ENCODE data around the gene SLC37A3. TPM values are rescaled to one million over a fixed set of nuclear protein-coding genes. Genes with fewer than 3 reads are reported as not detected.

SLC37A3 gene
- total RNA-seq, 1 donor from 2014 or later, result 8.0 TPM

Other genes with a start within 250 kb of the SLC37A3 start
- gene KDM7A, start 221.5 kb downstream of the SLC37A3 start, total RNA-seq, result 4.2 TPM
- not detected for gene RAB19, start 5.5 kb upstream of the SLC37A3 start, total RNA-seq
- gene MKRN1, start 81.0 kb upstream of the SLC37A3 start, total RNA-seq, result 39.6 TPM
- gene DENND2A, start 242.3 kb upstream of the SLC37A3 start, total RNA-seq, result 2.5 TPM